LoVo (cell line): ENCODE measurements around the gene ZNF165.
"Not testable (repeated sequence)": the region's sequence is repeated elsewhere in the genome, so short reads cannot be mapped to it uniquely, and the experiment has no call there.

Experiments used
- DNase-seq: peaks from one replicate; pipeline ENCODE4 v3.0.0-alpha.2; 2016; ENCODE audit warnings: low spot score

ZNF165 gene

GRCh38 chr6:28121876-28122275 is 41.5 kb downstream of the ZNF165 start:
- DNase-seq: no peak

- not testable (repeated sequence) for DNase-seq
Measured at GRCh38 chr6:28122283-28122682, 41.9 kb downstream of the ZNF165 start.

DNA sequence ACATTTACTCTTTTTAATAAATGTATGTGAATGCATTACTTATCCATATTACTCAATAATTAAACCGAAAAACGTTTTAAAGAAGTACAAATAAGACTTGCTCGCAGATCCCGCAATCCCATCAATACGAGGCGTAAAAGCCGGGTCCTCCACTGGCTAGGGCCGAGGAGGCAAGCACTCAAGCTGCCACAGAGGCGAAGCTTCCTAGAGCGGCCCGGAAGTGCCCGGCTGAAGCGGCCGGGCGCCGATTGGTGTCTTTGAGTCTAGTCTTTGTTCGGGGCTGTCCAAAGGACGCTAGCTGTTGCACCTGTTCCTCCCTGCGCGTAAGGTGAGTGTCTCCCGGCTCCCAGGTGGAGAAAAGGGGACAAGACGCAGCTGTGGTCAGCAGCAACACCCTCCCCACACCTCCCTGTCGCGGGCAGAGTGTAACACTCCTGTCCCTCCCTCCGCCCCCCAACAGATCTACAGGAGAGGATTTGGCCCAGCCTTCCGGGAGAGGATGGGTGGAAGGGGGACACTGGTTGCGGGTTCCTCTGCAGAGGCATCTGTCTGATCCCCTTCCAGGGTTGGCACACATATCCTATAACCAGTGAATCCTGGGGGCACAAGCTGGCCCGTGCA is 44.1 kb downstream of the ZNF165 start, which contains the start of gene ZSCAN16:
Gene ZSCAN16, plus strand, starts transcription at position 260 of the 621 bp plus-strand sequence. CDS start 835 bp downstream, outside the sequence.
- DNase-seq: peak; percentile 87

DNA sequence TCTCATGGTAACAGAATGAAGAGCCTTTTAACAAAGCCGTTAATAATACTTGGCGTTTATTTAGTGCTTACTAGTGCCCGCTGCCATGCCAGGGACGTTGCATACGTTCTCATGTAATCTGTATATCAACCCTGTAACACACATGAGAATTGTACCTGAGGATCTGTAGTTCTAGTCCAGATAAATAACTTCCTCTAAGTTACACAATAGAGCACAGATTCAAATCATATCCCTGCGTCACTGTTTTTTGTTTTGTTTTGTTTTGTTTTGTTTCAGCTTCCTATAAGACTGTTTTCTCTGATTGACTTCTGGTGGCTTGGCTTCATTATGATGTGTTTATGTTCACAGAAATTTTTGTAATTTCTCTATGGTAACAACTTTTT is 44.6 kb downstream of the ZNF165 start:
- DNase-seq: no peak

DNA sequence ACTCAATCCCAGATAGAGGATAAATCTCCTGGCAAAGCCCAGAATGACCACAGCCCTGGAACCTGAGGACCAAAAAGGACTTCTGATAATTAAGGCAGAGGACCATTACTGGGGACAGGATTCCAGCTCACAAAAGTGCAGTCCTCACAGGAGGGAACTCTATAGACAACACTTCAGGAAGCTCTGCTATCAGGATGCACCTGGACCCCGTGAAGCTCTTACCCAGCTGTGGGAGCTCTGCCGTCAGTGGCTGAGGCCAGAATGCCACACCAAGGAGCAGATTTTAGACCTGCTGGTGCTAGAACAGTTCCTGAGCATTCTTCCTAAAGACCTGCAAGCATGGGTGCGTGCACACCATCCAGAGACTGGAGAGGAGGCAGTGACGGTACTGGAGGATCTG is 45.0 kb downstream of the ZNF165 start:
- no peak for DNase-seq

GRCh38 chr6:28134015-28134414 is 53.6 kb downstream of the ZNF165 start:
- DNase-seq: peak; percentile 29

GRCh38 chr6:28134716-28135115 is 54.3 kb downstream of the ZNF165 start:
- DNase-seq: no peak

DNA sequence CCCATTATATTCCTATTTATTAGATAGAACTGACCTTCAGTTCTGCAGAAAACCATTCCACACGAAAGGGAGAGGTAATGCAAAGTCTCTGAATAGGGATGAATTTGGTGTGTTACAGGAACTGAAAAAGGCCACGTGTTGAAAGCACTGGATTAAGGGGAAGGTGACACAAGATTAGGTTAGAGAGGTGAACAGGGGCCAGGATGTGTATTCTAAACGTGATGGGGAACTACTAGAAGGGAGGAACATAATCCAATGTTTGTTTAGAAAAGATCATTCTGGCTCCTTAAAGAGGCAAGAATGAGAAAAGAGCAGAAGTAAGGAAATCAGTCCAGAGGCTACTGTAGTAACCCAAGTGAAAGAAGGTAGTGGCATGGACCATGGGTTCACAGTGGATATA is 55.0 kb downstream of the ZNF165 start:
- no peak for DNase-seq

- peak; percentile 91 for DNase-seq
Measured at GRCh38 chr6:28136585-28137504, 56.5 kb downstream of the ZNF165 start.

GRCh38 chr6:28137505-28137981 is 57.2 kb downstream of the ZNF165 start:
- no peak for DNase-seq
